Measurements from ENCODE around the gene IL31.

Gene IL31

DNA sequence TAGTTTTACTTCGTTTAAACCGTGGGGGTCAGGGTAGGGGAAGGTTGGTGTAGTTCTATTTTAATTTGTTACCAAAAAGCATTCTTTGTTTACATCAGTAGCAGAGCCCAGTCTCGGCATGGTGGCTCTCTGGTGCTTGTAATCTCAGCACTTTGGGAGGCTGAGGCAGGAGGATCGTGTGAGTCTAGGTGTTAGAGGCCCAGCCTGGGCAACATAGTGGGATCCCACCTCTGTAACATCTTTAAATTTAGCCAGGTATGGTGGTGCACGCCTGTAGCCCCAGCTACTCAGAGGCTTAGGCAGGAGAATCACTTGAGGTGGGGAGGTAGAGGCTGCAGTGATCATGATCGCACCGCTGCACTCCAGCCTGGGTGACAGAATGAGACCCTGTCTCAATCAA, 11.1 kb upstream of the IL31 start:
- Histone ChIP-seq H3K27ac (ENCODE audit: low read length, poor library complexity, severe bottlenecking) (no peak overlapping the region), H3K18ac (ENCODE audit: low read depth in 1 of 2, low read length in 2 of 2) (no peak overlapping the region), H3K4ac (ENCODE audit: low read depth in 1 of 2, low read length in 2 of 2) (no peak overlapping the region), H3K9ac (ENCODE audit: low read length) (no peak overlapping the region), H2BK15ac (ENCODE audit: low read depth, poor library complexity, severe bottlenecking) (no peak overlapping the region), H2BK5ac (ENCODE audit: low read depth, low read length, poor library complexity, severe bottlenecking) (no peak overlapping the region), H3K14ac (ENCODE audit: low read length in 2 of 2) (no peak overlapping the region), H4K91ac (ENCODE audit: low read length) (no peak overlapping the region), H3K23ac (ENCODE audit: low read length in 2 of 2) (no peak overlapping the region), H2AFZ (ENCODE audit: low read depth, low read length) (no peak overlapping the region), H2AK5ac (ENCODE audit: low read length, severe bottlenecking) (no peak overlapping the region), H3K36me3 (ENCODE audit: control insufficient read depth in 1 of 2, insufficient read depth in 2 of 2, low read depth in 1 of 2, low read length in 2 of 2) (no peaks in the 10 kb centered on the region), H2BK12ac (ENCODE audit: low read length in 2 of 2) (no peak overlapping the region), H3K4me1 (ENCODE audit: control insufficient read depth, insufficient read depth, low read depth, low read length) (peaks cover 9% of the 10 kb centered on the region), H3K79me1 (replicated peaks; ENCODE audit: low read length, poor library complexity, severe bottlenecking) (no peaks in the 10 kb centered on the region), H3K27me3 (ENCODE audit: control insufficient read depth in 1 of 2, insufficient read depth in 1 of 2, low read length in 2 of 2) (peaks cover 0 to 9% of the 10 kb centered on the region in 2 experiments), H2BK120ac (ENCODE audit: low read depth, low read length) (no peak overlapping the region), H4K8ac (ENCODE audit: low read length) (no peak overlapping the region), H3K4me2 (ENCODE audit: low read length, poor library complexity, severe bottlenecking) (no peak overlapping the region), H3K4me3 (ENCODE audit: insufficient read depth in 1 of 2, low read depth in 1 of 2, low read length in 2 of 2) (no peak overlapping the region), H3K9me3 (ENCODE audit: control insufficient read depth, low read length) (no peaks in the 10 kb centered on the region)
- 93% methylated on average over 7 of the region's 7 CpGs for WGBS
- no peak for DNase-seq

DNA sequence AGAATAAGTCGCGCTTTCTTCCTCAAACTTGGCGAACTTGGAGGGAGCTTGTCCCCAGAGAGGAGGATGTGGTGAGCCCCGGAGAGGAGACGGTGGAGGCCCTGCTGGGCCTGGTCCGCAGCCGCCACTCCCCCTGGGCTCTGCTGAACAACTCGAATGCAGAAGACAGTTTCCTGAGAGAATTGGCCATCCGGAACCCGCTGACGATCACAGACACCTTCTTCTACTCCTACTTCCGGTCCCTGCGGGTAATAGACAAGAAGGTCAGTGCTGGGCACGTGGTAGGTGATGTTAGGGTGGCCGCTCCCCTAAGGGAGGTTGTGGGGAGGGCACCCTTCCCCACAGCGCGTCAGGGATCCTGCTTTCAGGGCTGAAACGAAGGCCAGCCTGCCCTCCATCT, 10.5 kb upstream of the IL31 start:
- peak overlapping the region in 1 of 2 experiments; percentile 35 for H3K4ac ChIP-seq (ENCODE audit: low read depth in 1 of 2, low read length in 2 of 2)
- no peak overlapping the region for H3K27ac ChIP-seq (ENCODE audit: low read length, poor library complexity, severe bottlenecking)
- H2BK5ac ChIP-seq (ENCODE audit: low read depth, low read length, poor library complexity, severe bottlenecking) = no peak overlapping the region
- WGBS = 93% methylated on average over 14 of the region's 18 CpGs
- peaks cover 9% of the 10 kb centered on the region for H3K4me1 ChIP-seq (ENCODE audit: control insufficient read depth, insufficient read depth, low read depth, low read length)
- H2AK5ac ChIP-seq (ENCODE audit: low read length, severe bottlenecking) = no peak overlapping the region
- no peak for DNase-seq
- no peak overlapping the region for H4K91ac ChIP-seq (ENCODE audit: low read length)
- H3K79me1 ChIP-seq (replicated peaks; ENCODE audit: low read length, poor library complexity, severe bottlenecking) = no peaks in the 10 kb centered on the region
- H3K9ac ChIP-seq (ENCODE audit: low read length) = no peak overlapping the region
- no peak overlapping the region for H3K4me3 ChIP-seq (ENCODE audit: insufficient read depth in 1 of 2, low read depth in 1 of 2, low read length in 2 of 2)
- peak overlapping the region; percentile 43 for H2AFZ ChIP-seq (ENCODE audit: low read depth, low read length)
- H3K4me2 ChIP-seq (ENCODE audit: low read length, poor library complexity, severe bottlenecking) = no peak overlapping the region
- H3K14ac ChIP-seq (ENCODE audit: low read length in 2 of 2) = no peak overlapping the region
- H2BK12ac ChIP-seq (ENCODE audit: low read length in 2 of 2) = no peak overlapping the region
- no peak overlapping the region for H2BK120ac ChIP-seq (ENCODE audit: low read depth, low read length)
- no peaks in the 10 kb centered on the region for H3K36me3 ChIP-seq (ENCODE audit: control insufficient read depth in 1 of 2, insufficient read depth in 2 of 2, low read depth in 1 of 2, low read length in 2 of 2)
- no peak overlapping the region for H3K23ac ChIP-seq (ENCODE audit: low read length in 2 of 2)
- H3K18ac ChIP-seq (ENCODE audit: low read depth in 1 of 2, low read length in 2 of 2) = no peak overlapping the region
- no peaks in the 10 kb centered on the region for H3K9me3 ChIP-seq (ENCODE audit: control insufficient read depth, low read length)
- no peak overlapping the region for H2BK15ac ChIP-seq (ENCODE audit: low read depth, poor library complexity, severe bottlenecking)
- H4K8ac ChIP-seq (ENCODE audit: low read length) = no peak overlapping the region
- H3K27me3 ChIP-seq (ENCODE audit: control insufficient read depth in 1 of 2, insufficient read depth in 1 of 2, low read length in 2 of 2) = peaks cover 0 to 9% of the 10 kb centered on the region in 2 experiments

DNA sequence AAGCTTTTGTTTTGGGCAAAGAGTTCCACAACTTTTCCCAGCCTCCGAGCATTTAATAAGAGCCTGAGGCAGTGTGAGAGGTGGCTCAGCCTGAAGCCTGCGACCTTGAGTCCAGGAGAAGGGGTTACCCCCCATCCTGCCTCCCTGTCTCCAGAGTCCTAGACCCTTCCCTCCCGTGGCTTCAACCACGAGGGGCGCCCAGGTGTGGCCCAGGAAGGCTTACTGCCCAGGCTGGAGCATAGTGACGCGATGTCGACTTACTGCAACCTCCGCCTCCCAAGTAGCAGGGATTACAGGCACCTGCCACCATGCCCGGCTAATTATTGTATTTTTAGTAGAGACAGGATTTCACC, 9.5 kb upstream of the IL31 start:
- WGBS = 79% methylated on average over 10 of the region's 10 CpGs
- peak overlapping the region in 1 of 2 experiments; percentile 18 for H2BK12ac ChIP-seq (ENCODE audit: low read length in 2 of 2)
- H3K14ac ChIP-seq (ENCODE audit: low read length in 2 of 2) = no peak overlapping the region

DNA sequence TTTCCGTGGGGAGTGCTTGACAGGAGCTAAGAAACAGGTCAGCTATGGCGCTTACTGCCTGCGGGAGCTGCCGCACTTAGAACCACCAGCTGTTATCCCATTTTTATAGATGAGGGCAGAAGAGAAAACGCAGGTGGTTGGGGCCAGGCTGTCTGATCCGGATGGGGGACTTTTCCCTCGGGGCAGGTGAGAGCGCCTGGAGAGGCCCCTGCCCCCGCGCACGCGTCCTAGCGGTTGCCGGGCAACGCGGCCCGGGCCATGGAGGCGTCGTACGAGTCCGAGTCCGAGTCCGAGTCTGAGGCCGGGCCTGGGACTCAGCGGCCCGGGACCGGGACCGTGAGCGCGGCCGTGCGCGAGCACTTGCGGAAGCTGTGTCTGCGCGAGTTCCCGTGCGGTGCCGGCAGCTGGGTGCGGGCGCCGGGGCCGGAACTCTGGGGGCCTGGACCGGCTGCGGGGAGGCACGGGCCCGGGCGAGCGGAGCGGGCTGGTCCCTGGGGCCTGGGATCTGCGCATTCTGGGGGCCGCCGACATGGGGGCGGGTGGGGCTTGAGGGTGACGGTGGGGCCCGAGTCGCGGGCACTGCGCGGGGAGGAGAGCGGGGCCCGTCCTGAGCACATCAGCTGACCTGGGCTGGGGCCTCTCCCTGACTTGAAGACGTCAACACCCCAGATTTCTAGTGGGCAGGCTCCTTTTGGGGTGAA, 9.0 kb upstream of the IL31 start, which contains the start of gene LRRC43:
Gene LRRC43 (plus strand): TSS at position 237 of the 701 bp plus-strand sequence. CDS start 22 bp downstream, at position 259.
- WGBS = 2% methylated on average over 60 of the region's 63 CpGs
- peak within 1 kb of the TSS in 1 of 2 experiments; percentile 18 for H2BK12ac ChIP-seq (ENCODE audit: low read length in 2 of 2)
- DNase-seq = peak; percentile 44

More for the DNA sequence above, 9.5 kb upstream of the IL31 start:
- no peak overlapping the region for H2BK5ac ChIP-seq (ENCODE audit: low read depth, low read length, poor library complexity, severe bottlenecking)
- peak overlapping the region; percentile 78 for H3K9ac ChIP-seq (ENCODE audit: low read length)
- peak overlapping the region in 1 of 2 experiments; percentile 84 for H3K18ac ChIP-seq (ENCODE audit: low read depth in 1 of 2, low read length in 2 of 2)
- H3K4me1 ChIP-seq (ENCODE audit: control insufficient read depth, insufficient read depth, low read depth, low read length) = peaks cover 9% of the 10 kb centered on the region
- H3K9me3 ChIP-seq (ENCODE audit: control insufficient read depth, low read length) = no peaks in the 10 kb centered on the region
- no peak overlapping the region for H3K27ac ChIP-seq (ENCODE audit: low read length, poor library complexity, severe bottlenecking)
- H3K27me3 ChIP-seq (ENCODE audit: control insufficient read depth in 1 of 2, insufficient read depth in 1 of 2, low read length in 2 of 2) = peaks cover 0 to under 1% of the 10 kb centered on the region in 2 experiments
- peak overlapping the region; percentile 16 for H4K8ac ChIP-seq (ENCODE audit: low read length)
- no peak for DNase-seq
- no peak overlapping the region for H2BK120ac ChIP-seq (ENCODE audit: low read depth, low read length)
- no peak overlapping the region for H2AK5ac ChIP-seq (ENCODE audit: low read length, severe bottlenecking)
- no peaks in the 10 kb centered on the region for H3K79me1 ChIP-seq (replicated peaks; ENCODE audit: low read length, poor library complexity, severe bottlenecking)
- peak overlapping the region in 1 of 2 experiments; percentile 76 for H3K4me3 ChIP-seq (ENCODE audit: insufficient read depth in 1 of 2, low read depth in 1 of 2, low read length in 2 of 2)
- H2AFZ ChIP-seq (ENCODE audit: low read depth, low read length) = peak overlapping the region; percentile 77
- H2BK15ac ChIP-seq (ENCODE audit: low read depth, poor library complexity, severe bottlenecking) = no peak overlapping the region
- peak overlapping the region; percentile 97 for H3K4me2 ChIP-seq (ENCODE audit: low read length, poor library complexity, severe bottlenecking)
- H4K91ac ChIP-seq (ENCODE audit: low read length) = peak overlapping the region; percentile 3
- H3K23ac ChIP-seq (ENCODE audit: low read length in 2 of 2) = no peak overlapping the region
- no peaks in the 10 kb centered on the region for H3K36me3 ChIP-seq (ENCODE audit: control insufficient read depth in 1 of 2, insufficient read depth in 2 of 2, low read depth in 1 of 2, low read length in 2 of 2)
- H3K4ac ChIP-seq (ENCODE audit: low read depth in 1 of 2, low read length in 2 of 2) = no peak overlapping the region

More for the DNA sequence above, 9.0 kb upstream of the IL31 start, which contains the start of gene LRRC43:
- Histone ChIP-seq H3K36me3 (ENCODE audit: control insufficient read depth in 1 of 2, insufficient read depth in 2 of 2, low read depth in 1 of 2, low read length in 2 of 2) (no peaks in the 10 kb centered on the region), H3K4me1 (ENCODE audit: control insufficient read depth, insufficient read depth, low read depth, low read length) (peaks cover 9% of the 10 kb centered on the region), H3K4ac (ENCODE audit: low read depth in 1 of 2, low read length in 2 of 2) (peak within 1 kb of the TSS; percentile 67), H3K9ac (ENCODE audit: low read length) (peak within 1 kb of the TSS; percentile 78), H3K4me2 (ENCODE audit: low read length, poor library complexity, severe bottlenecking) (peak within 1 kb of the TSS; percentile 97), H2AK5ac (ENCODE audit: low read length, severe bottlenecking) (no peak within 1 kb of the TSS), H4K8ac (ENCODE audit: low read length) (peak within 1 kb of the TSS; percentile 94), H3K79me1 (replicated peaks; ENCODE audit: low read length, poor library complexity, severe bottlenecking) (no peaks in the 10 kb centered on the region), H3K14ac (ENCODE audit: low read length in 2 of 2) (peak within 1 kb of the TSS; percentile 18 to 69), H3K4me3 (ENCODE audit: insufficient read depth in 1 of 2, low read depth in 1 of 2, low read length in 2 of 2) (peak within 1 kb of the TSS; percentile 72 to 76), H3K23ac (ENCODE audit: low read length in 2 of 2) (peak within 1 kb of the TSS in 1 of 2 experiments; percentile 72), H3K18ac (ENCODE audit: low read depth in 1 of 2, low read length in 2 of 2) (peak within 1 kb of the TSS; percentile 23 to 84), H2BK5ac (ENCODE audit: low read depth, low read length, poor library complexity, severe bottlenecking) (no peak within 1 kb of the TSS), H3K27me3 (ENCODE audit: control insufficient read depth in 1 of 2, insufficient read depth in 1 of 2, low read length in 2 of 2) (no peaks in the 10 kb centered on the region), H4K91ac (ENCODE audit: low read length) (peak within 1 kb of the TSS; percentile 78), H2BK15ac (ENCODE audit: low read depth, poor library complexity, severe bottlenecking) (no peak within 1 kb of the TSS), H3K27ac (ENCODE audit: low read length, poor library complexity, severe bottlenecking) (no peak within 1 kb of the TSS), H2AFZ (ENCODE audit: low read depth, low read length) (peak within 1 kb of the TSS; percentile 77), H2BK120ac (ENCODE audit: low read depth, low read length) (peak within 1 kb of the TSS; percentile 37), H3K9me3 (ENCODE audit: control insufficient read depth, low read length) (no peaks in the 10 kb centered on the region)
